ENCODE measurements around the gene SRSF1. TPM values are rescaled to one million over a fixed set of nuclear protein-coding genes. Genes with fewer than 3 reads are reported as not detected.
A peak's percentile ranks its signal among the peaks of the same experiment; 100 is the strongest.

Gene SRSF1
- total RNA-seq, 1 donor from 2014 or later = 158 TPM

DNA sequence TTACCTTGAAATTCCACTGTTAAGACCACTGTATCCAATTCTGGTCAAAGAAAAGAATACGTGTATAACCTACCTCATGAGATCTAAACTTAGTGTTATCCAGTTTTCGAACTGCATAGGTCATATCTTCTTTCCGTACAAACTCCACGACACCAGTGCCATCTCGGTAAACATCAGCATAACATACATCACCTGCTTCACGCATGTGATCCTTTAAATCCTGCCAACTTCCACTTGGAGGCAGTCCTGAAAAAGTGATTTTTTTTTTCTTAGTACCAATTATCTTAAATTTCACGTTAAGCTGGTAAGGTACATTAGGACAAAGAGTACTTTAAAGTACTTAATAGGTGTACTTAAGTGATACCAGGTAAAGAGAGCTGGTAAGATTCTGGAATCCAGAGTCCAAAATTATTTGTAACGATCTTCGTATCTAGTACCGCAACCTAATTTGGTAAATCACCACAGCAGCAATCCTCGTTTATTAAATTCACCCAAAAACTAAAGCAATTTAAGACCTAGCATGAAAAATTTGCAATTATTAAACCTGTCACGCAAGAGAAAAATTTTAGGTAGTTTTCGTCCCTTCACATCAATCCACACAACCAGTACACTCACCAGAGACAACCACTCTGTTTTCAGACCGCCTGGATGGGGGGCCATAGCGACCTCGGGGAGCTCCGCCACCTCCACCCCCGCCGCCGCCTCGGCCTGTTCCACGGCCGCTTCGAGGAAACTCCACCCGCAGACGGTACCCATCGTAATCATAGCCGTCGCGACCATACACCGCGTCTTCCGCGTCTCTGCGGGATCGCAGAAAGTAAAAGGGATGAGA, 1.1 kb downstream of the SRSF1 start:
- peaks cover 31% of the 10 kb centered on the region for H3K36me3 Mint-ChIP-seq (ENCODE audit: unreplicated experiment)
- H3K27me3 Mint-ChIP-seq (ENCODE audit: unreplicated experiment) = no peaks in the 10 kb centered on the region
- H3K27ac Mint-ChIP-seq (ENCODE audit: unreplicated experiment) = peak overlapping the region; percentile 99
- DNase-seq (ENCODE audit: extremely low spot score, unreplicated experiment) = no peak
- TF ChIP-seq, protein P1, sequence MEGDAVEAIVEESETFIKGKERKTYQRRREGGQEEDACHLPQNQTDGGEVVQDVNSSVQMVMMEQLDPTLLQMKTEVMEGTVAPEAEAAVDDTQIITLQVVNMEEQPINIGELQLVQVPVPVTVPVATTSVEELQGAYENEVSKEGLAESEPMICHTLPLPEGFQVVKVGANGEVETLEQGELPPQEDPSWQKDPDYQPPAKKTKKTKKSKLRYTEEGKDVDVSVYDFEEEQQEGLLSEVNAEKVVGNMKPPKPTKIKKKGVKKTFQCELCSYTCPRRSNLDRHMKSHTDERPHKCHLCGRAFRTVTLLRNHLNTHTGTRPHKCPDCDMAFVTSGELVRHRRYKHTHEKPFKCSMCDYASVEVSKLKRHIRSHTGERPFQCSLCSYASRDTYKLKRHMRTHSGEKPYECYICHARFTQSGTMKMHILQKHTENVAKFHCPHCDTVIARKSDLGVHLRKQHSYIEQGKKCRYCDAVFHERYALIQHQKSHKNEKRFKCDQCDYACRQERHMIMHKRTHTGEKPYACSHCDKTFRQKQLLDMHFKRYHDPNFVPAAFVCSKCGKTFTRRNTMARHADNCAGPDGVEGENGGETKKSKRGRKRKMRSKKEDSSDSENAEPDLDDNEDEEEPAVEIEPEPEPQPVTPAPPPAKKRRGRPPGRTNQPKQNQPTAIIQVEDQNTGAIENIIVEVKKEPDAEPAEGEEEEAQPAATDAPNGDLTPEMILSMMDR (IDR thresholded peaks at IDR 0.05) = no peak
- H3K4me3 Mint-ChIP-seq (ENCODE audit: unreplicated experiment) = peak overlapping the region; percentile 96
- H3K4me1 Mint-ChIP-seq (ENCODE audit: unreplicated experiment) = peaks cover 51% of the 10 kb centered on the region
- no peaks in the 10 kb centered on the region for H3K9me3 Mint-ChIP-seq (ENCODE audit: unreplicated experiment)

DNA sequence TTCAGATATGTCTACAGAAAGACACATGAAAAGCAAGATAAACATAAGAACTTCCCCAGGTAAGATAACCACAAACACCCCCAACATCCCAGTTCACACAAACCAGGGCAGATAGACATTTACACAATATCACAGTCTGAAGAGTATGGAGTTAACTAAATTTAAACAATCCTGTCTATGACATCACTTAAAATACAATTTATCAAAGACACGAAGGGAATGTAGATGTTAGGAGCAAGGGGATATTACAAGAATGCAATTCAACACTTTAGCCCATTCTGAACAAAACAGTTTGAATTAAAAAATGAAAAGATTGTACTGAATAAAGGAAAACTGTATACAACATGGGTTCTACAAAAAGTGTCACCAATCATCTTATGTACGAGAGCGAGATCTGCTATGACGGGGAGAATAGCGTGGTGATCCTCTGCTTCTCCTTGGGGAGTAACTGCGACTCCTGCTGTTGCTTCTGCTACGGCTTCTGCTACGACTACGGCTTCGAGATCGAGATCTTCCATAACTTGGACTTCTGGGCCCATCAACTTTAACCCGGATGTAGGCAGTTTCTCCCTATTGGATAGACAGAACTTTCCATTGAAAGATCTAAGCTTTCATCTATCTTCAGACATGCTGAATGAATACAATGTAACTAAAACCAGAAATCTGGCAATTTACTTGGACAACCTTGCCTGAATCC, 1.9 kb downstream of the SRSF1 start:
- H3K4me1 Mint-ChIP-seq (ENCODE audit: unreplicated experiment) = peaks cover 51% of the 10 kb centered on the region
- H3K9me3 Mint-ChIP-seq (ENCODE audit: unreplicated experiment) = no peaks in the 10 kb centered on the region
- H3K27ac Mint-ChIP-seq (ENCODE audit: unreplicated experiment) = peak overlapping the region; percentile 99
- peak overlapping the region; percentile 96 for H3K4me3 Mint-ChIP-seq (ENCODE audit: unreplicated experiment)
- no peak for DNase-seq (ENCODE audit: extremely low spot score, unreplicated experiment)
- H3K27me3 Mint-ChIP-seq (ENCODE audit: unreplicated experiment) = no peaks in the 10 kb centered on the region
- peaks cover 31% of the 10 kb centered on the region for H3K36me3 Mint-ChIP-seq (ENCODE audit: unreplicated experiment)
- TF ChIP-seq, protein P1 (IDR thresholded peaks at IDR 0.05) = no peak

DNA sequence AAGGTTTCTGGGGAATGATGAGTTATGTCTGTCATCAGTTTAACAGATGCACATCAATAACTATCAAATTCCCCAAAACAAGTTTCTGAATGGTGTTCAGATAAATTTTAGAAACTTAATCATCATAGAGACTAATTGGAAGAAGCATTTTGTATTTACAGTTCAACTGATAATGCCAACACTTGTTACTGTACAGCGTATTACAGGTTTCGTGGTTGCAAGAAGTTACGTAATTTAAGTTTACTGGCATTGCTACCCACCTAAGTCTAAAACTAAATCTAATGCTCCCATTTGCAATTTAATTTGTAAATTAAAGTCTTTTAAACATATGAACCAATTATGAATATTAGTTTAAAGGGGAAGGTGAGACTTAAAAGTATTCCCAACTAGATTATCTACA, 3.0 kb downstream of the SRSF1 start:
- Mint-ChIP-seq H3K4me3 (ENCODE audit: unreplicated experiment) (no peak overlapping the region), H3K9me3 (ENCODE audit: unreplicated experiment) (no peaks in the 10 kb centered on the region), H3K27ac (ENCODE audit: unreplicated experiment) (no peak overlapping the region), H3K4me1 (ENCODE audit: unreplicated experiment) (peaks cover 51% of the 10 kb centered on the region), H3K27me3 (ENCODE audit: unreplicated experiment) (no peaks in the 10 kb centered on the region), H3K36me3 (ENCODE audit: unreplicated experiment) (peaks cover 35% of the 10 kb centered on the region)
- no peak for DNase-seq (ENCODE audit: extremely low spot score, unreplicated experiment)
- TF ChIP-seq, protein P1 (IDR thresholded peaks at IDR 0.05) = no peak

DNA sequence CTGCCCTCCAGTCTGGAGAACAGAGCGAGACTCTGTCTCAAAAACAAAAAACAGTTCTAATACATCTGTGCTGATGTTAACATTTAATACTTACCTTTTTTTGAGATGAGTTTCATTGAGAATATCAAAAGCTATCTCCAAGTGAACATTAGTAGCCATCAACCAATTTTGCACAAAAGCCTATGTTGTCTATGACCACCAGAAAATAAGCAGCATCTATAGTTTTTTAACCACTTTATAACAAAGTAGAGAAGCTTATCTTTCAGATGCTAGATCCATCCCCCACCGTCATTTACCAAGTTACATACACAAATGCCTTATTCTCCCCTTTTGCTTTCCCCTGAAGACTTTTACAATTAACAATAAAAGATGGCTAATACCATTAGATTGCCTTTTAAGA, 4.1 kb downstream of the SRSF1 start:
- DNase-seq (ENCODE audit: extremely low spot score, unreplicated experiment) = no peak
- H3K27me3 Mint-ChIP-seq (ENCODE audit: unreplicated experiment) = no peaks in the 10 kb centered on the region
- H3K4me3 Mint-ChIP-seq (ENCODE audit: unreplicated experiment) = no peak overlapping the region
- H3K27ac Mint-ChIP-seq (ENCODE audit: unreplicated experiment) = no peak overlapping the region
- H3K36me3 Mint-ChIP-seq (ENCODE audit: unreplicated experiment) = peaks cover 37% of the 10 kb centered on the region
- TF ChIP-seq, protein P1 (IDR thresholded peaks at IDR 0.05) = no peak
- H3K4me1 Mint-ChIP-seq (ENCODE audit: unreplicated experiment) = peaks cover 44% of the 10 kb centered on the region
- no peaks in the 10 kb centered on the region for H3K9me3 Mint-ChIP-seq (ENCODE audit: unreplicated experiment)
